AML-193 (cell line): Measurements from ENCODE around the gene MLXIP.
"Not testable (repeated sequence)": the region's sequence is repeated elsewhere in the genome, so short reads cannot be mapped to it uniquely, and the experiment has no call there.

Experiments used
- DNase-seq, 2 experiments: peaks; one replicate each; lab custom pipeline; 2025; lab: John Stamatoyannopoulos, UW

MLXIP gene

GRCh38 chr12:122148657-122149056, 70.1 kb downstream of the MLXIP start:
- DNase-seq, result no peak

- DNase-seq, result no peak
These were observed 71.6 kb downstream of the MLXIP start for GRCh38 chr12:122150127-122150681.

GRCh38 chr12:122152754-122153153, 74.2 kb downstream of the MLXIP start:
- DNase-seq, result no peak

DNA sequence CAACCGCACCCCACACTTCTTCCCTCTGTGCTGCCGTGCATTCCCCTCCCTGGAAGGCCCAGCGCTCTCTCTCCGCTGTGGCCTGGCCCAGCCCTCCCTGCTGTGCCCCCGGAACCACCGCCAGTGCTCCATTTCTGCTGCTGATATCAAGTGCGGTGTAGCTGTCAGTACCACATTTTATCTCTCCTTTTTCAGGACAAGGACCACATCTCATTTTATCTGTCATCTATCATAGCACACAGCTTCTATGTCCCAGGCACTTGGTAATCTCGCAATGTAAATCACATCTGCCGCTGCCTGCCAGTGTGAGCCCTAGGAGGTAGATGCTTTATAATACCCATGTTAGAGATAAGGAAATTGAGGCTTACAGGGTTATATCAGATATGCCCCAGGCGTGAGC, 77.1 kb downstream of the MLXIP start:
- no peak for DNase-seq

DNA sequence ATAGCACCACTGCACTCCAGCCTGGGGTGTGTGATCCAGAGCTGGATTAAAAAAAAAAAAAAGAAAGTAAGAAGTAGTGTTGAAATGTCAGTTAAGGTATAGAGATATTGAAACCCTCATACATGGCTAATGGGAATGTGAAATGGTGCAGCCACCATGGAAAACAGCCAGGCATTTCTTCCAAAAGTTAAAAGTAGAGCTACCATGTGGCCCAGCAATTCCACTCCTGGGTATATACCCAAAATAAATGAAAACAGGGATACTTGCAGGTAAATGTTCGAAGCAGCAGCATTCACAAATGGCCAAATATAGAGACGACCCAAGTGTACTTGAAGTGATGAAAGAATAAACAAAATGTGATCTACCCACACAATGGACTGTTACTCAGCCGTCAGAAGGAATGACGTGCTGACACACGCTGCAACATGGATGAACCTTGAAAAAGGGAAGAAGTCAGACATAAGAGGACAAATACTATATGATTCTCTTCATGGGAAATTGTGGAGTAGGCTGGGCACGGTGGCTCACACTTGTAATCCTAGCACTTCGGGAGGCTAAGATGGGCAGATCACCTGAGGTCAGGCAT, 80.2 kb downstream of the MLXIP start:
- no peak for DNase-seq

DNA sequence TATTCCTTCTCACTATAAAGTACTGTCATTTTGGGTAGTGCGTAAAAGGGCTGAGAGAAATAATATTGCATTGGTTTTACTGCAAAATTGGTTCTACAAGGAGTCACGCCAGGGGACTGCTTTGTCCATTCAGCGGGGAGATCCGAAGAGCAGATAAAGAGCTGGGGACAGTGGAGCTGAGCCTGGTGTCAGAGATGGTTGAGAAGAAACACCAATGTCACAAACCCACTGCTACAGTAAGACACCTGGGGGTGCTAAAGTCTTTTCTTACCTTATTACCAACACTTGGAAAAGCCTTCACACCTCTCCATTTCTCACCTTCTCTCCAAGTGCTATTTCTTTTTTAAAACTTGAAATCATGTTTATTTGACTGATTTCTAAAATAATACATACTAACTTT, 81.3 kb downstream of the MLXIP start:
- no peak for DNase-seq

GRCh38 chr12:122160761-122161160, 82.2 kb downstream of the MLXIP start:
- DNase-seq, result no peak

GRCh38 chr12:122161682-122162081, 83.1 kb downstream of the MLXIP start:
- no peak for DNase-seq

DNA sequence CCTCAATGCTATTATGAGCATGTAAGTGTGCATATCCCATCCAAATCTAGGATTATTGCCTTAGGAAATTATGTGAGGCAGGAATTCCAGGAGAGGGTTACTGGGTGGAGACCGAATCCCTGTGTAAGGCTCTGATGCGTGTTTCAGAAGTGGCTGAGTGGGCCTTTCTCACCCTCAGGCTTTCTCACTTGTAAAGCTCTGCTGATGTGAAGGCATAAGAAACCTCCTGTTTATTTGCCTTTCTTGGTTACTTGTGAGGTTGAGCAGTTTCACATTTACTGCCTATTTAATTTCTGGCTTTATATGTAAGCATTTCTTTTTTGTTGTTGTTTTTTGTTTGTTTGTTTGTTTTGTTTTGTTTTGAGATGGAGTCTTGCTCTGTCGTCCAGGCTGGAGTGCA, 84.4 kb downstream of the MLXIP start:
- DNase-seq, result no peak

- no peak for DNase-seq
These were observed 88.1 kb downstream of the MLXIP start for GRCh38 chr12:122166422-122167349.

GRCh38 chr12:122167356-122167925, 88.9 kb downstream of the MLXIP start:
- no peak for DNase-seq

DNA sequence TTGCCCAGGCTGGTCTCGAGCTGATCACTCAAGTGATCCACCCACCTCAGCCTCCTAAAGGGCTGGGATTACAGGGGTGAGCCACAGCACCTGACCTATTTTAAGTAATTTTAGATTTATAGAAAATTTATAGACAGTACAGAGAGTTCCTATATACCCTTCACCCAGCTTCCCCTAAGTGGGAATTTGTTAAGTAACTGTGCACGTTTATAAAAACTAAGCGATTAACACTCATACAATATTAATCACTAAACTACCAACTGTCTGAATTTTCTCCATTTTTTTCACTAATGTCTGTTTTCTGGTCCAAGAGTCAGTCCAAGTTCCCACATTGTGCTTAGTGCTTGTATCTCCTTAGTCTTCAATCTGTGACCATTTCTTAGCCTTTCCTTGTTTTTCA, 89.9 kb downstream of the MLXIP start:
- no peak for DNase-seq

GRCh38 chr12:122171399-122171798, 92.8 kb downstream of the MLXIP start:
- no peak for DNase-seq

DNA sequence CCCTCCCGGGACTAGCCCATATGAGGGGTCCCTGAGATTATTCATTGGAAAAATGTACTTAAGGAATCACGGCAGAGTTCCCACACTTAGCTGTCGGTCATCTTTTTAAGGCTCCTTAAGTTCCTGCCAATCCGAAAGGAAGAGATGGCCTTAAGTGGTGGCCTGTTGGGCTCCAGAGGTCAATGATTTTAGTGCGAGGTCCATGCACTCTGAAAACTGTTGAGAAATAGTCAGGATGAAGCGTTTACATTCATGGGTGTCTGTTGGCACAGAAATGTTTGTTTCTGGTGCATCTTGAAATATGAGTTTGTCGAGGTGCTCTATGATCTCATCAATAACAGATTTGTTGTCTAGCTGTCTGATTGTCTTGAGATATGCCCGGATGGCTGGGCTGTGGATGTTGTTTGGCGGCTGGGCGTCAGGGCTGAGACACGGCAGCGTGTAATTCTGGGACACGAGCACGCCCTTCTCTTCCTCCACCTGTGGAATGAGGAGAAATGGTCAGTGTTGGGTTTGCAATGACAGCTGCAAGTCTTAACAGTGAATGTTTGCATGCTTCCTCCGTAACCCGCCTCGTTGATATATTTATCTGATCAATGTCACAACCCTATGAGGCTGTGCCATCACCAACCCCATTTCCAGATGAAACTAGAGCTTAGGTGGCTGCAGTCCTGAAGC, 93.8 kb downstream of the MLXIP start:
- no peak for DNase-seq

- DNase-seq, result no peak
These were observed 95.7 kb downstream of the MLXIP start, which contains the start of gene IL31 for GRCh38 chr12:122174155-122174845. IL31 (minus strand) TSS chr12:122174221; CDS start chr12:122174172, 49 bp downstream.

DNA sequence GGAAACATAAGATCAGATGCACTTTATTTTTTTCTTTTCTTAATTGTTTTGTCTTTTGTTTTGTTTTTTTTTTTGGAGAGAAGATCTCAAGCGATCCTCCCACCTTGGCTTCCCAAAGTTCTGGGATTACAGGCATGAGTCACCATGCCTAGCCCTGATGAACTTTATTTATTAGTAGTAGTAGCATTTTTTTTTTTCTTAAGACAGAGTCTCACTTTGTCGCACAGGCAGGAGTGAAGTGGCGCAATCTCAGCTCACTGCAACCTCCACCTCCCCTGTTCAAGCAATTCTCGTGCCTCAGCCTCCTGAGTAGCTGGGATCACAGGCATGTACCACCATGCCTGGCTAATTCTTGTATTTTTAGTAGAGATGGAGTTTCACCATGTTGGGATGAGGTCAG, 97.9 kb downstream of the MLXIP start:
- not testable (repeated sequence) for DNase-seq

DNA sequence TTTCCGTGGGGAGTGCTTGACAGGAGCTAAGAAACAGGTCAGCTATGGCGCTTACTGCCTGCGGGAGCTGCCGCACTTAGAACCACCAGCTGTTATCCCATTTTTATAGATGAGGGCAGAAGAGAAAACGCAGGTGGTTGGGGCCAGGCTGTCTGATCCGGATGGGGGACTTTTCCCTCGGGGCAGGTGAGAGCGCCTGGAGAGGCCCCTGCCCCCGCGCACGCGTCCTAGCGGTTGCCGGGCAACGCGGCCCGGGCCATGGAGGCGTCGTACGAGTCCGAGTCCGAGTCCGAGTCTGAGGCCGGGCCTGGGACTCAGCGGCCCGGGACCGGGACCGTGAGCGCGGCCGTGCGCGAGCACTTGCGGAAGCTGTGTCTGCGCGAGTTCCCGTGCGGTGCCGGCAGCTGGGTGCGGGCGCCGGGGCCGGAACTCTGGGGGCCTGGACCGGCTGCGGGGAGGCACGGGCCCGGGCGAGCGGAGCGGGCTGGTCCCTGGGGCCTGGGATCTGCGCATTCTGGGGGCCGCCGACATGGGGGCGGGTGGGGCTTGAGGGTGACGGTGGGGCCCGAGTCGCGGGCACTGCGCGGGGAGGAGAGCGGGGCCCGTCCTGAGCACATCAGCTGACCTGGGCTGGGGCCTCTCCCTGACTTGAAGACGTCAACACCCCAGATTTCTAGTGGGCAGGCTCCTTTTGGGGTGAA, 104.5 kb downstream of the MLXIP start, which contains the start of gene LRRC43:
LRRC43 (plus strand) TSS at position 237 of the 701 bp plus-strand sequence; CDS start at position 259, 22 bp downstream.
- no peak for DNase-seq

DNA sequence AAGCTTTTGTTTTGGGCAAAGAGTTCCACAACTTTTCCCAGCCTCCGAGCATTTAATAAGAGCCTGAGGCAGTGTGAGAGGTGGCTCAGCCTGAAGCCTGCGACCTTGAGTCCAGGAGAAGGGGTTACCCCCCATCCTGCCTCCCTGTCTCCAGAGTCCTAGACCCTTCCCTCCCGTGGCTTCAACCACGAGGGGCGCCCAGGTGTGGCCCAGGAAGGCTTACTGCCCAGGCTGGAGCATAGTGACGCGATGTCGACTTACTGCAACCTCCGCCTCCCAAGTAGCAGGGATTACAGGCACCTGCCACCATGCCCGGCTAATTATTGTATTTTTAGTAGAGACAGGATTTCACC, 105.0 kb downstream of the MLXIP start:
- no peak for DNase-seq

DNA sequence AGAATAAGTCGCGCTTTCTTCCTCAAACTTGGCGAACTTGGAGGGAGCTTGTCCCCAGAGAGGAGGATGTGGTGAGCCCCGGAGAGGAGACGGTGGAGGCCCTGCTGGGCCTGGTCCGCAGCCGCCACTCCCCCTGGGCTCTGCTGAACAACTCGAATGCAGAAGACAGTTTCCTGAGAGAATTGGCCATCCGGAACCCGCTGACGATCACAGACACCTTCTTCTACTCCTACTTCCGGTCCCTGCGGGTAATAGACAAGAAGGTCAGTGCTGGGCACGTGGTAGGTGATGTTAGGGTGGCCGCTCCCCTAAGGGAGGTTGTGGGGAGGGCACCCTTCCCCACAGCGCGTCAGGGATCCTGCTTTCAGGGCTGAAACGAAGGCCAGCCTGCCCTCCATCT, 106.0 kb downstream of the MLXIP start:
- no peak for DNase-seq

DNA sequence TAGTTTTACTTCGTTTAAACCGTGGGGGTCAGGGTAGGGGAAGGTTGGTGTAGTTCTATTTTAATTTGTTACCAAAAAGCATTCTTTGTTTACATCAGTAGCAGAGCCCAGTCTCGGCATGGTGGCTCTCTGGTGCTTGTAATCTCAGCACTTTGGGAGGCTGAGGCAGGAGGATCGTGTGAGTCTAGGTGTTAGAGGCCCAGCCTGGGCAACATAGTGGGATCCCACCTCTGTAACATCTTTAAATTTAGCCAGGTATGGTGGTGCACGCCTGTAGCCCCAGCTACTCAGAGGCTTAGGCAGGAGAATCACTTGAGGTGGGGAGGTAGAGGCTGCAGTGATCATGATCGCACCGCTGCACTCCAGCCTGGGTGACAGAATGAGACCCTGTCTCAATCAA, 106.5 kb downstream of the MLXIP start:
- DNase-seq, result no peak
